Measurements from ENCODE around the gene CPA5. TPM values are rescaled to one million over a fixed set of nuclear protein-coding genes. Genes with fewer than 3 reads are reported as not detected.

CPA5 gene
- polyA plus RNA-seq, 2 donors, result 0.01 to 0.04 TPM

GRCh38 chr7:130418306-130418705, 73.7 kb downstream of the CPA5 start:
- H3K4me3 ChIP-seq (ENCODE audit: low read depth in 1 of 2, low read length in 2 of 2), result no peak overlapping the region
- no peaks in the 10 kb centered on the region for H3K9me3 ChIP-seq (ENCODE audit: control insufficient read depth in 2 of 2, insufficient read depth in 1 of 2, low read depth in 1 of 2, low read length in 1 of 2)
- no peak overlapping the region for H3K27ac ChIP-seq (ENCODE audit: low read depth in 2 of 2, low read length in 1 of 2)
- 91 to 92% methylated on average over 7 of the region's 7 CpGs for WGBS, 2 donors
- no peaks in the 10 kb centered on the region for H3K36me3 ChIP-seq (ENCODE audit: control insufficient read depth in 2 of 2, insufficient read depth in 2 of 2, low read length in 1 of 2)
- no peaks in the 10 kb centered on the region for H3K4me1 ChIP-seq (ENCODE audit: control insufficient read depth in 2 of 2, insufficient read depth in 2 of 2, low read length in 1 of 2)
- no peaks in the 10 kb centered on the region for H3K27me3 ChIP-seq (ENCODE audit: control insufficient read depth in 1 of 2, insufficient read depth in 2 of 2, low read length in 2 of 2)

Other genes with a start within 250 kb of the CPA5 start
- 1 to 10 TPM; 4.0 to 4.2 TPM for gene TMEM209, start 139.4 kb upstream of the CPA5 start, polyA plus RNA-seq
- not detected for gene SSMEM1, start 137.0 kb upstream of the CPA5 start, polyA plus RNA-seq
- under 1 TPM; 0.14 to 0.37 TPM for gene CPA2, start 78.0 kb upstream of the CPA5 start, polyA plus RNA-seq
- gene CPA4, start 51.7 kb upstream of the CPA5 start, polyA plus RNA-seq, result 10 to 100 TPM in 1 of 2 donors, 1 to 10 TPM in 1; 8.4 to 41.2 TPM
- 1 to 10 TPM in 1 of 2 donors, under 1 TPM in 1; 0.20 to 1.1 TPM for gene CPA1, start 35.7 kb downstream of the CPA5 start, polyA plus RNA-seq
- 1 to 10 TPM; 2.3 to 2.5 TPM for gene CEP41, start 96.2 kb downstream of the CPA5 start, polyA plus RNA-seq
- 1 to 10 TPM; 4.8 to 8.6 TPM for gene MEST, start 147.3 kb downstream of the CPA5 start, polyA plus RNA-seq

All from esophagus (tissue), 2 donors.